Adipocyte (in vitro differentiated cells): ENCODE measurements around the gene DIP2A.
"Not testable (repeated sequence)": the region's sequence is repeated elsewhere in the genome, so short reads cannot be mapped to it uniquely, and the experiment has no call there.

ENCODE experiments used
- DNase-seq: peaks from one replicate; pipeline ENCODE4 v3.0.0-alpha.2; 2015; ENCODE audit warnings: low read depth
- H3K27me3 ChIP-seq: replicated peaks from 2 replicates; pipeline ENCODE4 v1.7.0; 2013; ENCODE audit warnings: mild to moderate bottlenecking, low read length, moderate library complexity; ENCODE audit not compliant: control insufficient read depth, insufficient read depth
- H3K36me3 ChIP-seq: 2 replicates; pipeline ENCODE4 v1.7.0; 2013; ENCODE audit warnings: low read length, mild to moderate bottlenecking, moderate library complexity; ENCODE audit not compliant: control insufficient read depth, insufficient read depth, severe bottlenecking
- H3K4me1 ChIP-seq: 2 replicates; pipeline ENCODE4 v1.7.0; 2013; ENCODE audit warnings: mild to moderate bottlenecking, low read length, moderate library complexity; ENCODE audit not compliant: control insufficient read depth, insufficient read depth
- H3K4me3 ChIP-seq: 2 replicates; pipeline ENCODE4 v1.7.0; 2013; ENCODE audit warnings: mild to moderate bottlenecking, low read length, moderate library complexity
- H3K9ac ChIP-seq: 2 replicates; pipeline ENCODE4 v1.7.0; 2013; ENCODE audit warnings: mild to moderate bottlenecking, low read length, moderate library complexity
- H3K9me3 ChIP-seq: 2 replicates; pipeline ENCODE4 v1.7.0; 2013; ENCODE audit warnings: mild to moderate bottlenecking, low read length, moderate library complexity; ENCODE audit not compliant: control insufficient read depth

The DIP2A gene

DNA sequence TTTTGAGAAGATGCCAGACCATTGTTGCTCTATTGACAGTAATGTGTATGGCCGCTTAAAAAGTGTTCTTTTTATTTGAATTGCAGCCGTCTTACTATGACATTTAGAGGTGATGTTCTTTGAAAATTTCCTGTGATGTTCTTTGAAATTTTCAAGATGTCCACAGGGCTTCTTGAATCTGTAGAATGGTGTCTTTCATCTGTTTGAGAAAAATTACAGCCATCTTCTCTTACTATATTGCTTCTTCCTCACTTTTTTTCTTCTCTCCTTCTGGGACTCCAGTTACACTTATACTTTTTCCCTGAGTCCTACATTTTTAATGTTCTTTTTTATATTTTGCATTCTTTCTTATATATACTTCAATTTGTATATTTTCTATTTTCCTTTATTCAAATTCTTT is 57.4 kb downstream of the DIP2A start:
- Histone ChIP-seq H3K36me3 (peaks cover 23% of the 10 kb centered on the region), H3K9me3 (peaks cover 4% of the 10 kb centered on the region), H3K9ac (no peak overlapping the region), H3K4me3 (no peak overlapping the region), H3K27me3 (no peaks in the 10 kb centered on the region), H3K4me1 (peaks cover 31% of the 10 kb centered on the region)
- DNase-seq = no peak

- H3K27me3 ChIP-seq = no peaks in the 10 kb centered on the region
- DNase-seq = no peak
- H3K9ac ChIP-seq = no peak overlapping the region
- peaks cover 13% of the 10 kb centered on the region for H3K36me3 ChIP-seq
- H3K4me1 ChIP-seq = peaks cover 31% of the 10 kb centered on the region
- peaks cover 4% of the 10 kb centered on the region for H3K9me3 ChIP-seq
- H3K4me3 ChIP-seq = no peak overlapping the region
Observed at GRCh38 chr21:46517361-46517760, 58.7 kb downstream of the DIP2A start.

DNA sequence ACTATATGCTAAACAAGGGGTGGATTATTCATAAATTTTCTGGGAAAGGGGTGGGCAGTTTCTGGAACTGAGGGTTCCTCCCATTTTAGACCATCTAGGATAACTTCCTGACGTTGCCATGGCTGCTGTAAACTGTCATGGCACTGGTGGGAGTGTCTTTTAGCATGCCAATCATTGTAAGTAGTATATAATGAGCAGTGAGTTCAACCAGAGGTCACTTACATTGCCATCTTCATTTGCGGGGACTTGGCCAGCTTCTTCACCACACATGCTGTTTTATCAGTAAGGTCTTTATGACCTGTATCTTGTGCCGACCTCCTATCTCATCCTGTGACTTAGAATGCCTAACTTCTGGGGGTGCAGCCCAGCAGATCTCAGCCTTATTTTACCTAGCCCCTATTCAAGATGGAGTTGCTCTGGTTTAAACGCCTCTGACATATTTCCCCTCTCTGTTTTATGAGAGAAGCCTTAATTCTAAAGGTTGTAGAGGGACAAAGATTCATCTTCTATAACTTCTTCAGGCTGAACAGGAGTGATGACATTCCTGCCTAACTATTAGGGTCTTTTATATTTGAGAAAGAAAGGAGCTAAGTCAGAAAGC is 60.4 kb downstream of the DIP2A start:
- Histone ChIP-seq H3K9me3 (peaks cover 4% of the 10 kb centered on the region), H3K9ac (no peak overlapping the region), H3K4me3 (no peak overlapping the region), H3K27me3 (no peaks in the 10 kb centered on the region), H3K36me3 (peaks cover 13% of the 10 kb centered on the region), H3K4me1 (peaks cover 31% of the 10 kb centered on the region)
- no peak for DNase-seq

GRCh38 chr21:46527393-46527792 is 68.7 kb downstream of the DIP2A start:
- H3K36me3 ChIP-seq = peaks cover 34% of the 10 kb centered on the region
- not testable (repeated sequence) for H3K9me3 ChIP-seq

DNA sequence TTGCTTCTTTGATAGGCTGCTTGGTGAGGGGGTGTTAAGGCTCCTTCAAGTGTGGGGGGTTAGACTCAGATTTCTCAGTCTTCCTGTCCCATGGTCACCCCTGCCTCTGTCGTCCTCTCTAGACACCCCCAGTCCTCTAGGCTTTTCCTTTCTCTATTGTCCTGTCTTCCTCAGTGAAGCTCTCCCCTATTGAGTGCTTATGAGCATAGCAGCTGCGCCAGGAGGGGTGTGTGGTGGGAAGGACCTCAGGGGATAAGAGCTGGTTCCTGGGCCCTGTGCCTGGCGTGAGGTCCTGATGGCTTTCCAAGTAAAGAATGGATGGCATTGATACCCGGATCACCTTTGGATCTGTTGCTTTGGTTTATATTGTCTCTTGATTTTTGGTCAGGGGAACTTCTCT is 69.1 kb downstream of the DIP2A start:
- Histone ChIP-seq H3K4me3 (no peak overlapping the region), H3K36me3 (peaks cover 37% of the 10 kb centered on the region), H3K4me1 (no peaks in the 10 kb centered on the region), H3K9ac (no peak overlapping the region), H3K9me3 (no peaks in the 10 kb centered on the region), H3K27me3 (no peaks in the 10 kb centered on the region)
- no peak for DNase-seq

More at GRCh38 chr21:46527393-46527792, 68.7 kb downstream of the DIP2A start:
- H3K9ac ChIP-seq, H3K4me1 ChIP-seq, DNase-seq, H3K27me3 ChIP-seq, H3K4me3 ChIP-seq: not testable (repeated sequence)

DNA sequence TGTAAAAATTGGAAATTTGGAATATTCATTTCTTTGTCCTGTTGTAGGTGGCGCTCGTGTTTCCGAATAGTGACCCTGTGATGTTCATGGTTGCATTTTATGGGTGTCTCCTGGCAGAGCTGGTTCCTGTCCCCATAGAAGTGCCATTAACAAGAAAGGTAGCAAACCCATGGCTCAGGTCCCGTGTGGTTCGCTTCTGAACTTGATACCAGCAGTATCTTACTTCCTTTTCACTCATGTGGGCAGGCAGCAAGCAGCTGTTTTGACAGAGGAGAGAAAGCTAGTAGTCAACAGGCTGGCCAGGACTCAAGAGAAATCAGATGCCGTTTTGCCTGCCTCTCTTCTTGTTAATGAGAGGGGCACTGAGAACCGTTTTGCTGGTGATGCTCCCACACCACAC is 73.4 kb downstream of the DIP2A start:
- Histone ChIP-seq H3K4me1 (no peaks in the 10 kb centered on the region), H3K4me3 (no peak overlapping the region), H3K36me3 (peaks cover 64% of the 10 kb centered on the region), H3K27me3 (no peaks in the 10 kb centered on the region), H3K9me3 (no peaks in the 10 kb centered on the region), H3K9ac (no peak overlapping the region)
- no peak for DNase-seq

- DNase-seq = no peak
- H3K9ac ChIP-seq = no peak overlapping the region
- H3K9me3 ChIP-seq = no peaks in the 10 kb centered on the region
- H3K4me1 ChIP-seq = no peaks in the 10 kb centered on the region
- H3K27me3 ChIP-seq = no peaks in the 10 kb centered on the region
- peaks cover 83% of the 10 kb centered on the region for H3K36me3 ChIP-seq
- H3K4me3 ChIP-seq = no peak overlapping the region
Observed at GRCh38 chr21:46537026-46537425, 78.3 kb downstream of the DIP2A start.

DNA sequence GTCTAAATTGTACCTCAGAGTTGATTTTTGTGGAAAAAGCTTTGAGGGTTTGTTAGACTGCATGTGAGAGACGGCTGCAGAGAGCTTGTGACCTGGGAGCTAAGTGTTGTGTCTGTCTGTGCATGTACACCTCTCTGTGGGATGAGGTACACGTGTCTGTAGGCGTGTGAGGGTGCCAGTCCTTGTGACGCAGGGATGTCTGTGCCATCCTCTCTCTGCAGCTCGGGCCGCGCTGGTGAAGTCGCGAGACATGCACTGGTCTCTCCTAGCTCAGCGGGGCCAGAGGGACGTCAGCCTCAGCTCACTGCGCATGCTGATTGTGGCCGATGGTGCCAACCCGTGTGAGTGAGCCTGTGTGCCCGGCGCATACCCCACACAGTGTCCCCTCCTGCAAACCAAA is 79.6 kb downstream of the DIP2A start:
- no peaks in the 10 kb centered on the region for H3K4me1 ChIP-seq
- no peaks in the 10 kb centered on the region for H3K27me3 ChIP-seq
- no peak overlapping the region for H3K4me3 ChIP-seq
- H3K36me3 ChIP-seq = peaks cover 83% of the 10 kb centered on the region
- H3K9me3 ChIP-seq = no peaks in the 10 kb centered on the region
- H3K9ac ChIP-seq = no peak overlapping the region
- no peak for DNase-seq

- no peak overlapping the region for H3K4me3 ChIP-seq
- no peak overlapping the region for H3K9ac ChIP-seq
- H3K27me3 ChIP-seq = no peaks in the 10 kb centered on the region
- H3K4me1 ChIP-seq = no peaks in the 10 kb centered on the region
- H3K9me3 ChIP-seq = no peaks in the 10 kb centered on the region
- DNase-seq = no peak
- H3K36me3 ChIP-seq = peaks cover 83% of the 10 kb centered on the region
Observed at GRCh38 chr21:46538851-46539666, 80.4 kb downstream of the DIP2A start.

GRCh38 chr21:46540087-46540710 is 81.5 kb downstream of the DIP2A start:
- no peaks in the 10 kb centered on the region for H3K9me3 ChIP-seq
- H3K4me3 ChIP-seq = no peak overlapping the region
- DNase-seq = no peak
- H3K27me3 ChIP-seq = no peaks in the 10 kb centered on the region
- H3K36me3 ChIP-seq = peaks cover 79% of the 10 kb centered on the region
- no peaks in the 10 kb centered on the region for H3K4me1 ChIP-seq
- H3K9ac ChIP-seq = no peak overlapping the region

GRCh38 chr21:46542588-46543124 is 84.0 kb downstream of the DIP2A start:
- Histone ChIP-seq H3K9ac (no peak overlapping the region), H3K9me3 (no peaks in the 10 kb centered on the region), H3K27me3 (no peaks in the 10 kb centered on the region), H3K4me3 (no peak overlapping the region), H3K36me3 (peaks cover 88% of the 10 kb centered on the region), H3K4me1 (no peaks in the 10 kb centered on the region)
- DNase-seq = no peak
